Loucy (cell line): ENCODE data around the gene SHCBP1.

Source experiments
- H2AFZ ChIP-seq: fragments of 200-600 bp; sonication (generic); 2 replicates; pipeline ENCODE4 v1.6.0; 2016; ENCODE audit warnings: antibody characterized with exemption, mild to moderate bottlenecking, low read length, moderate library complexity
- H3F3A ChIP-seq: fragments of 200-600 bp; 2 replicates; pipeline ENCODE4 v1.6.0; 2016; ENCODE audit warnings: antibody characterized with exemption, low read depth, mild to moderate bottlenecking
- H3K27me3 ChIP-seq: fragments of 200-600 bp; sonication (generic); 2 replicates; pipeline ENCODE4 v1.6.1; 2014; ENCODE audit warnings: low read length, mild to moderate bottlenecking; ENCODE audit not compliant: insufficient read depth, poor library complexity, severe bottlenecking
- H3K36me3 ChIP-seq: fragments of 200-600 bp; sonication (generic); 2 replicates; pipeline ENCODE4 v1.6.1; 2016; ENCODE audit warnings: low read length; ENCODE audit not compliant: insufficient read depth
- H3K4me1 ChIP-seq: fragments of 200-600 bp; sonication (generic); 2 replicates; pipeline ENCODE4 v1.5.1; 2014; ENCODE audit warnings: low read length, mild to moderate bottlenecking; ENCODE audit not compliant: insufficient read depth, poor library complexity, severe bottlenecking
- H3K4me2 ChIP-seq: fragments of 200-600 bp; sonication (generic); 2 replicates; pipeline ENCODE4 v1.6.0; 2014; ENCODE audit warnings: antibody characterized with exemption, low read length, low read depth, mild to moderate bottlenecking; ENCODE audit not compliant: poor library complexity, severe bottlenecking
- H3K4me3 ChIP-seq: fragments of 200-600 bp; sonication (generic); 2 replicates; pipeline ENCODE4 v1.5.1; 2014; ENCODE audit warnings: low read length, mild to moderate bottlenecking, mixed read lengths; ENCODE audit not compliant: poor library complexity, severe bottlenecking
- H3K79me2 ChIP-seq: fragments of 200-600 bp; sonication (generic); 2 replicates; pipeline ENCODE4 v1.6.1; 2014; ENCODE audit warnings: low read length; ENCODE audit not compliant: insufficient read depth
- H3K9ac ChIP-seq: fragments of 200-600 bp; sonication (generic); 2 replicates; pipeline ENCODE4 v1.6.0; 2014; ENCODE audit warnings: mild to moderate bottlenecking, low read depth, low read length, moderate library complexity; ENCODE audit not compliant: poor library complexity, severe bottlenecking
- H3K9me2 ChIP-seq: fragments of 200-600 bp; sonication (generic); replicated peaks from 2 replicates; pipeline ENCODE4 v1.6.1; 2016; ENCODE audit warnings: low read depth, low read length, mixed read lengths
- H3K9me3 ChIP-seq: fragments of 200-600 bp; sonication (generic); 2 replicates; pipeline ENCODE4 v1.6.1; 2014; ENCODE audit warnings: mild to moderate bottlenecking, antibody characterized with exemption, low read length, low read depth; ENCODE audit not compliant: insufficient read depth
- H4K20me1 ChIP-seq: fragments of 200-600 bp; sonication (generic); 2 replicates; pipeline ENCODE4 v1.6.0; 2014; ENCODE audit warnings: antibody characterized with exemption, low read length, mild to moderate bottlenecking; ENCODE audit not compliant: insufficient read depth, poor library complexity, severe bottlenecking
- CTCF ChIP-seq: fragments of 200-600 bp; sonication (generic); conservative IDR thresholded peaks from 2 replicates; pipeline ENCODE4 v1.5.1; 2014; ENCODE audit warnings: mild to moderate bottlenecking, antibody characterized with exemption, low read length
- EZH2phosphoT487 ChIP-seq: fragments of 200-600 bp; IDR thresholded peaks from 2 replicates; pipeline ENCODE4 v1.6.1; 2018; ENCODE audit warnings: antibody characterized with exemption, mild to moderate bottlenecking, moderate library complexity, borderline replicate concordance

Gene SHCBP1

GRCh38 chr16:46569231-46569735, 51.9 kb downstream of the SHCBP1 start:
- Histone ChIP-seq H3K9me2 (no peaks in the 10 kb centered on the region), H2AFZ (no peak overlapping the region), H3F3A (no peaks in the 10 kb centered on the region), H4K20me1 (no peaks in the 10 kb centered on the region), H3K9me3 (no peaks in the 10 kb centered on the region), H3K4me3 (no peak overlapping the region), H3K4me2 (no peak overlapping the region), H3K36me3 (no peaks in the 10 kb centered on the region), H3K79me2 (no peaks in the 10 kb centered on the region), H3K9ac (no peak overlapping the region), H3K27me3 (no peaks in the 10 kb centered on the region), H3K4me1 (no peaks in the 10 kb centered on the region)
- TF ChIP-seq EZH2phosphoT487 (no peak), CTCF (no peak)

- no peaks in the 10 kb centered on the region for H3K9me2 ChIP-seq
- no peaks in the 10 kb centered on the region for H3K79me2 ChIP-seq
- no peak for TF ChIP-seq EZH2phosphoT487
- TF ChIP-seq CTCF: no peak
- no peaks in the 10 kb centered on the region for H3K9me3 ChIP-seq
- no peak overlapping the region for H3K4me3 ChIP-seq
- H3K4me1 ChIP-seq: no peaks in the 10 kb centered on the region
- no peak overlapping the region for H2AFZ ChIP-seq
- no peaks in the 10 kb centered on the region for H3F3A ChIP-seq
- H3K27me3 ChIP-seq: no peaks in the 10 kb centered on the region
- H4K20me1 ChIP-seq: no peaks in the 10 kb centered on the region
- H3K9ac ChIP-seq: no peak overlapping the region
- H3K36me3 ChIP-seq: no peaks in the 10 kb centered on the region
- H3K4me2 ChIP-seq: no peak overlapping the region
These were observed 52.5 kb downstream of the SHCBP1 start for GRCh38 chr16:46568472-46569230.

GRCh38 chr16:46562979-46563378, 58.2 kb downstream of the SHCBP1 start:
- H3K9me3 ChIP-seq: no peaks in the 10 kb centered on the region
- H3K9ac ChIP-seq: no peak overlapping the region
- TF ChIP-seq EZH2phosphoT487 (no peak), CTCF (no peak)
- no peak overlapping the region for H2AFZ ChIP-seq
- H3K36me3 ChIP-seq: no peaks in the 10 kb centered on the region
- no peaks in the 10 kb centered on the region for H3K9me2 ChIP-seq
- H4K20me1 ChIP-seq: no peaks in the 10 kb centered on the region
- H3K4me2 ChIP-seq: no peak overlapping the region
- H3K4me3 ChIP-seq: no peak overlapping the region
- no peaks in the 10 kb centered on the region for H3K27me3 ChIP-seq
- H3F3A ChIP-seq: no peaks in the 10 kb centered on the region
- no peaks in the 10 kb centered on the region for H3K4me1 ChIP-seq
- no peaks in the 10 kb centered on the region for H3K79me2 ChIP-seq
